K562 (cell line): ENCODE measurements around the gene PKDCC. TPM values are rescaled to one million over a fixed set of nuclear protein-coding genes. Genes with fewer than 3 reads are reported as not detected.

ENCODE experiments used
- ATAC-seq: fragments of 200-7000 bp; cut with Tn5 transposase; 3 replicates; pipeline ENCODE4 v1.9.1; 2020; ENCODE audit warnings: moderate library complexity
- BruUV-seq: library from RNA; stranded (reverse); fragments of 400-500 nt; replicated peaks from 2 replicates; lab custom pipeline; 2021; lab: Mats Ljungman, UMichigan
- CTCF ChIA-PET: fragments of 300-600 bp; formaldehyde crosslinking; extraction: SDS; loops from one replicate; lab custom pipeline; 2021; ENCODE audit warnings: low intra/inter-chr PET ratio; lab: Yijun Ruan, JAX
- POLR2A ChIA-PET: fragments of 300-600, 350-650 bp; sonication (Branson Sonifier 250); formaldehyde crosslinking; extraction: SDS; loops from one replicate; lab custom pipeline; 2021; ENCODE audit warnings: antibody characterized with exemption, inconsistent platforms; lab: Yijun Ruan, JAX
- DNase-seq, 4 experiments: peaks; one replicate each; pipeline versions ENCODE4 v3.0.0 to v3.0.0-alpha.2; 2011 to 2018; ENCODE audit warnings: low spot score in 3 of 4, mixed read lengths in 3 of 4; ENCODE audit errors: extremely low read depth in 1 of 4
- FAIRE-seq: peaks from 2 replicates; lab custom pipeline; 2011; peaks lifted over from hg19 to GRCh38; lab: Jason Lieb, UNC
- H2AFZ ChIP-seq: 2 replicates; pipeline ENCODE4 v1.6.0; 2011; ENCODE audit warnings: low read depth, low read length, control low read depth, inconsistent platforms
- H3K27ac ChIP-seq: fragments of 200-600 bp; 3 replicates; pipeline ENCODE4 v1.8.0; 2011; ENCODE audit warnings: low read depth, mild to moderate bottlenecking, control low read depth, inconsistent platforms, low read length, moderate library complexity, mixed read lengths; ENCODE audit errors: extremely low read depth
- H3K27me3 ChIP-seq, 2 experiments: fragments of 300-600 bp in 1 of 2; 2 replicates in 1 of 2; 3 replicates in 1 of 2; pipeline versions ENCODE4 v1.6.0 to v1.8.0; 2011; ENCODE audit warnings: inconsistent platforms in 2 of 2, low read length in 2 of 2, mild to moderate bottlenecking in 1 of 2, mixed read lengths in 1 of 2, moderate library complexity in 1 of 2; ENCODE audit not compliant: control insufficient read depth in 2 of 2, insufficient read depth in 2 of 2
- H3K36me3 ChIP-seq: fragments of 300-600 bp; 3 replicates; pipeline ENCODE4 v1.8.0; 2011; ENCODE audit warnings: mild to moderate bottlenecking, low read length, inconsistent platforms; ENCODE audit not compliant: control insufficient read depth, insufficient read depth
- H3K4me1 ChIP-seq, 2 experiments: fragments of 200-600 bp in 1 of 2; replicated peaks in 1 of 2; 2 replicates in 1 of 2; 3 replicates in 1 of 2; pipeline versions ENCODE4 v1.5.1 to v1.8.0; 2011; ENCODE audit warnings: inconsistent platforms in 2 of 2, low read length in 2 of 2, mild to moderate bottlenecking in 1 of 2, mixed read lengths in 1 of 2, moderate library complexity in 1 of 2; ENCODE audit not compliant: control insufficient read depth in 2 of 2, insufficient read depth in 2 of 2
- H3K4me2 ChIP-seq: 2 replicates; pipeline ENCODE4 v1.6.1; 2011; ENCODE audit warnings: low read length, control low read depth, inconsistent platforms, mixed read lengths; ENCODE audit not compliant: insufficient read depth
- H3K4me3 ChIP-seq: fragments of 200-600 bp; sonication (generic), shearing (Covaris generic); 2 replicates; pipeline ENCODE4 v1.5.1; 2016; ENCODE audit warnings: control low read depth, inconsistent platforms
- H3K79me2 ChIP-seq: fragments of 200-600 bp; 3 replicates; pipeline ENCODE4 v1.8.0; 2011; ENCODE audit warnings: low read length, inconsistent platforms; ENCODE audit not compliant: control insufficient read depth, insufficient read depth
- H3K9ac ChIP-seq, 2 experiments: 2 replicates each; pipeline versions ENCODE4 v1.6.0 to v1.6.1; 2011; ENCODE audit warnings: low read depth in 2 of 2, low read length in 2 of 2, control low read depth in 1 of 2, inconsistent platforms in 1 of 2, mild to moderate bottlenecking in 1 of 2, mixed read lengths in 1 of 2; ENCODE audit not compliant: insufficient read depth in 1 of 2
- H3K9me1 ChIP-seq: one replicate; pipeline ENCODE4 v1.6.0; 2011; ENCODE audit warnings: inconsistent platforms, mild to moderate bottlenecking, low read length, moderate library complexity; ENCODE audit not compliant: control insufficient read depth, insufficient read depth
- H3K9me3 ChIP-seq: replicated peaks from 2 replicates; pipeline ENCODE4 v1.5.1; 2011; ENCODE audit warnings: low read depth, low read length, inconsistent platforms; ENCODE audit not compliant: control insufficient read depth, insufficient read depth
- H4K20me1 ChIP-seq: replicated peaks from 2 replicates; pipeline ENCODE4 v1.6.1; 2011; ENCODE audit warnings: low read length, inconsistent platforms, mixed read lengths; ENCODE audit not compliant: control insufficient read depth, insufficient read depth
- FOSL1 ChIP-seq: fragments of 200-800 bp; sonication (Bioruptor generic); conservative IDR thresholded peaks from 2 replicates; pipeline ENCODE4 v1.6.1; 2016; ENCODE audit warnings: missing genetic modification characterization, missing compliant biosample characterization
- FOXJ2 ChIP-seq: fragments of 200-800 bp; sonication (Bioruptor generic); IDR thresholded peaks from 2 replicates; pipeline ENCODE4 v1.6.1; 2016; ENCODE audit warnings: missing genetic modification characterization, missing compliant biosample characterization
- GATA2 ChIP-seq: sonication (generic); formaldehyde crosslinking; IDR thresholded peaks from 2 replicates; pipeline ENCODE4 v1.4.0; 2020; ENCODE audit warnings: mild to moderate bottlenecking, missing genetic modification reagents
- GTF2E2 ChIP-seq: fragments of 200-800 bp; sonication (Bioruptor generic); IDR thresholded peaks from 2 replicates; pipeline ENCODE4 v1.6.1; 2016; ENCODE audit warnings: missing genetic modification characterization, missing compliant biosample characterization
- NFYB ChIP-seq: IDR thresholded peaks from 2 replicates; pipeline ENCODE4 v1.6.1; 2011; ENCODE audit warnings: mild to moderate bottlenecking, moderate library complexity; ENCODE audit not compliant: insufficient read length; ENCODE audit errors: extremely low read depth
- RBM14 ChIP-seq: fragments of 200-400 bp; formaldehyde crosslinking; IDR thresholded peaks from 2 replicates; pipeline ENCODE4 v1.6.1; 2018; ENCODE audit warnings: low read depth, mild to moderate bottlenecking, low read length, moderate library complexity, borderline replicate concordance; ENCODE audit not compliant: insufficient read depth
- THRAP3 ChIP-seq: fragments of 450-650 bp; IDR thresholded peaks from 2 replicates; pipeline ENCODE4 v1.6.1; 2016; ENCODE audit warnings: mild to moderate bottlenecking, inconsistent platforms, borderline replicate concordance
- WGBS: fragments of 100-300 bp; shearing (Covaris generic); methylation state at CpG from one replicate; pipeline ENCODE4 v1.1.6; 2016; ENCODE audit warnings: low coverage, mixed read lengths; ENCODE audit not compliant: insufficient coverage; ENCODE audit errors: missing lambda C conversion rate; 5-methylcytosine and 5-hydroxymethylcytosine counted together
- in situ Hi-C: fragments of 300-500 bp; cut with MboI; formaldehyde crosslinking; loops from 4 replicates; pipeline ENCODE4 v1.15.0; 2018; ENCODE audit warnings: inconsistent platforms, mixed read lengths
- intact Hi-C: fragments of 100-400 bp; cut with micrococcal nuclease; formaldehyde crosslinking; loops from 2 replicates; pipeline ENCODE4 v1.14.2; 2022
- polyA plus RNA-seq, 8 experiments: library from polyadenylated mRNA; depleted of rRNA in 4 of 8; stranded (reverse) in 5 of 8; unstranded in 3 of 8; fragments of >200 nt; fragmentation: Nextera tagmentation in 2 of 8; fragmentation: Illumina TruSeq in 1 of 8; extraction: Ambion mirVana in 2 of 8; extraction: Trizol in 1 of 8; gene quantifications; 2 replicates each; pipeline versions ENCODE4 v1.2.1 to v1.2.3, GENCODE V29; 2011 to 2014; ENCODE audit warnings: inconsistent platforms in 1 of 8, missing spikeins in 1 of 8
- total RNA-seq, 7 experiments: library from RNA; depleted of rRNA in 6 of 7; stranded (reverse); fragments of >200 nt in 6 of 7; fragmentation: Illumina TruSeq in 2 of 7; extraction: Trizol in 2 of 7; gene quantifications; 2 replicates each; pipeline versions ENCODE4 v1.2.1 to v1.2.3, GENCODE V29; 2011 to 2021; ENCODE audit warnings: low replicate concordance in 1 of 7
- TF ChIP-seq, protein P1 (sequence below): fragments of 450-650 bp; formaldehyde crosslinking; IDR thresholded peaks from 2 replicates; pipeline ENCODE4 v1.4.0; 2022; ENCODE audit warnings: mild to moderate bottlenecking, moderate library complexity
- TF ChIP-seq, protein P2 (sequence below): sonication (generic); formaldehyde crosslinking; IDR thresholded peaks from 2 replicates; pipeline ENCODE4 v1.9.0; 2022; ENCODE audit warnings: mild to moderate bottlenecking, missing genetic modification reagents

PKDCC gene
- total and polyA plus RNA-seq, 9 of the 15 experiments (the other 6 are each of a cell fraction or from before 2014, with no cell fraction given): 0.62 to 14.8 (median 1.3) TPM; not detected in 2

- no peak overlapping the region for H2AFZ ChIP-seq
These were observed 15.8 kb downstream of the PKDCC start for GRCh38 chr2:42063431-42064171.

More at GRCh38 chr2:42063431-42064171, 15.8 kb downstream of the PKDCC start:
- Histone ChIP-seq H3K27ac (no peak overlapping the region), H3K9me1 (no peaks in the 10 kb centered on the region), H3K27me3 (peaks cover 8 to 42% of the 10 kb centered on the region in 2 experiments), H4K20me1 (peaks cover 5% of the 10 kb centered on the region; the same call in 1 of the 2 replicates), H3K36me3 (no peaks in the 10 kb centered on the region), H3K4me1 (no peaks in the 10 kb centered on the region; a peak in 1 of 5 replicates), H3K4me3 (no peak overlapping the region), H3K9ac (no peak overlapping the region), H3K9me3 (no peaks in the 10 kb centered on the region), H3K4me2 (no peak overlapping the region), H3K79me2 (no peaks in the 10 kb centered on the region)
- TF ChIP-seq RBM14 (no peak), THRAP3 (no peak), NFYB (no peak), GTF2E2 (tag) (no peak), FOXJ2 (tag) (peak; percentile 87; the same call in 1 of the 2 replicates), GATA2 (CRISPR knock-in tag) (no peak), FOSL1 (tag) (peak; percentile 47)
- TF ChIP-seq, protein P1, sequence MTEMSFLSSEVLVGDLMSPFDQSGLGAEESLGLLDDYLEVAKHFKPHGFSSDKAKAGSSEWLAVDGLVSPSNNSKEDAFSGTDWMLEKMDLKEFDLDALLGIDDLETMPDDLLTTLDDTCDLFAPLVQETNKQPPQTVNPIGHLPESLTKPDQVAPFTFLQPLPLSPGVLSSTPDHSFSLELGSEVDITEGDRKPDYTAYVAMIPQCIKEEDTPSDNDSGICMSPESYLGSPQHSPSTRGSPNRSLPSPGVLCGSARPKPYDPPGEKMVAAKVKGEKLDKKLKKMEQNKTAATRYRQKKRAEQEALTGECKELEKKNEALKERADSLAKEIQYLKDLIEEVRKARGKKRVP (CRISPR knock-in tag): no peak
- TF ChIP-seq, protein P2, sequence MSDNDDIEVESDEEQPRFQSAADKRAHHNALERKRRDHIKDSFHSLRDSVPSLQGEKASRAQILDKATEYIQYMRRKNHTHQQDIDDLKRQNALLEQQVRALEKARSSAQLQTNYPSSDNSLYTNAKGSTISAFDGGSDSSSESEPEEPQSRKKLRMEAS (CRISPR knock-in tag): no peak
- intact Hi-C loops (no loop called here), in situ Hi-C loops (no loop called here)
- DNase-seq (no peak), FAIRE-seq (no peak), ATAC-seq (no peak)
- WGBS: 0% methylated on average over 5 of the region's 5 CpGs
- POLR2A ChIA-PET: interaction anchor here (0.6 kb wide), 1 partner anchor 115 kb away, joined by 3 read pairs; no protein-coding TSS in a partner anchor
- no TSS peak for BruUV-seq
- CTCF ChIA-PET: interaction anchor here (0.6 kb wide), 1 partner anchor 17 kb away, joined by 5 read pairs; no protein-coding TSS in a partner anchor
